GM12801 (cell line): Measurements from ENCODE around the gene CDCP1.

Experiments used
- CTCF ChIP-seq: IDR thresholded peaks from one replicate; pipeline ENCODE4 v1.5.1; 2011; ENCODE audit warnings: control low read depth; ENCODE audit not compliant: insufficient read length; ENCODE audit errors: extremely low read depth

The CDCP1 gene

GRCh38 chr3:45103753-45104714 lies 42.1 kb downstream of the CDCP1 start:
- TF ChIP-seq CTCF, result no peak

GRCh38 chr3:45103334-45103733 lies 42.8 kb downstream of the CDCP1 start:
- TF ChIP-seq CTCF, result no peak

- TF ChIP-seq CTCF, result no peak
Measured at GRCh38 chr3:45100981-45101407, 45.2 kb downstream of the CDCP1 start.

GRCh38 chr3:45098310-45098709 lies 47.9 kb downstream of the CDCP1 start:
- TF ChIP-seq CTCF, result no peak

- no peak for TF ChIP-seq CTCF
Measured at GRCh38 chr3:45097296-45097883, 48.8 kb downstream of the CDCP1 start.

- no peak for TF ChIP-seq CTCF
Measured at GRCh38 chr3:45095916-45096526, 50.2 kb downstream of the CDCP1 start.

- no peak for TF ChIP-seq CTCF
Measured at GRCh38 chr3:45093176-45093575, 53.0 kb downstream of the CDCP1 start.
